ENCODE measurements around the gene MRPS31. TPM values are rescaled to one million over a fixed set of nuclear protein-coding genes. Genes with fewer than 3 reads are reported as not detected.

MRPS31 gene
- total and polyA plus RNA-seq, 3 donors from 2014 or later = 22.3 to 31.0 (median 27.7) TPM

- Histone ChIP-seq H3K27ac (no peak overlapping the region), H3K4me1 (no peaks in the 10 kb centered on the region), H3K36me3 (ENCODE audit: low read depth, missing control alignments) (no peaks in the 10 kb centered on the region), H3K27me3 (no peaks in the 10 kb centered on the region), H3K4me3 (no peak overlapping the region), H3K9me3 (no peaks in the 10 kb centered on the region)
- TF ChIP-seq POLR2A (IDR thresholded peaks at IDR 0.05) (no peak), CTCF (IDR thresholded peaks at IDR 0.05) (peak in 2 of 3 experiments; percentile 14 to 15)
- DNase-seq = no peak
- intact Hi-C loops (cut with DNase I; ENCODE audit: low total_unique reads) = no loop called here
- WGBS, 2 donors = 72 to 89% methylated on average over 3 to 7 of the region's 7 CpGs
These were observed 42.9 kb upstream of the MRPS31 start for GRCh38 chr13:40813667-40814454.

DNA sequence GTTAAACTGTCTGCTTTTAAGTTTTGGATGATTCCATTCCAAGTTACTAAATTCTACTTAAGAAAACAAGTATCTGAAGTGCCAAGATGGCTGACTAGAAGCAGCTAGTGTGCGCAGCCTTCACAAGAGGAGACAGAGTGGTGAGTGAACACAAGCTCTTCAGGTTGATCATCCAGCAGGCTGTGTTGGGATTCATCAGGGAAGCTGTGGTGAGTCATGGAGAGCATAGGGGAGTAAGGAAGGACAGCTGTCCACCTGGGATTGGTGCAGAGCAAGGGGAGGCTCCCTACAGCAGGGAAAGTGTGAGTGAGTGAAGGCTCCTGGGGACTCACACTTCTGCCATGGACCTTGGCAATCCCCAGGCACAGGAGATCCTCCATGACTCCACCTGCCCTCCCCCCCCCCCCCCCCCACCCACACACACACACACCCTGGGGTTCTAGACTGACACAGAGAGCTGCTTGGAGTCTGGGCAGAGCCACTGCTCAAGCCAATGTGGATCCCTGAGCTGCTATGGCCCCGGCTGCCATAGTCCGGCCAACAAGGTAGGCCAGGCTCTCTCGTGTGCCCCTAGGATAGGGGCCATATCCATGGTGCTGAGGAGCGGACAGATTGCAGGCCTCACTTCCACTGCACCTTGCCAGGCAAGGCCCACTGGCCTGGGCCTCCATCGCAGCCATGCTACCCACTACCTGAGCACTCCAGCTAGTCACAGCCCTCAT is 41.9 kb upstream of the MRPS31 start:
- intact Hi-C loops (cut with DNase I; ENCODE audit: low total_unique reads) = no loop called here
- no peaks in the 10 kb centered on the region for H3K36me3 ChIP-seq (ENCODE audit: low read depth, missing control alignments)
- no peak overlapping the region for H3K4me3 ChIP-seq
- no peak for DNase-seq
- no peak for TF ChIP-seq POLR2A (IDR thresholded peaks at IDR 0.05)
- no peak for TF ChIP-seq CTCF (IDR thresholded peaks at IDR 0.05)
- H3K9me3 ChIP-seq = no peaks in the 10 kb centered on the region
- H3K4me1 ChIP-seq = no peaks in the 10 kb centered on the region
- no peak overlapping the region for H3K27ac ChIP-seq
- WGBS, 2 donors = 92 to 100% methylated on average over 1 to 6 of the region's 6 CpGs
- H3K27me3 ChIP-seq = no peaks in the 10 kb centered on the region

GRCh38 chr13:40812102-40812501 is 41.1 kb upstream of the MRPS31 start:
- Histone ChIP-seq H3K9me3 (no peaks in the 10 kb centered on the region), H3K27ac (no peak overlapping the region), H3K4me3 (no peak overlapping the region), H3K27me3 (no peaks in the 10 kb centered on the region), H3K4me1 (no peaks in the 10 kb centered on the region), H3K36me3 (ENCODE audit: low read depth, missing control alignments) (no peaks in the 10 kb centered on the region)
- DNase-seq = no peak
- intact Hi-C loops (cut with DNase I; ENCODE audit: low total_unique reads) = no loop called here
- TF ChIP-seq CTCF (IDR thresholded peaks at IDR 0.05) = no peak
- TF ChIP-seq POLR2A (IDR thresholded peaks at IDR 0.05) = no peak
- WGBS, 2 donors = 70 to 72% methylated on average over 4 of the region's 4 CpGs

- 94 to 95% methylated on average over 5 of the region's 5 CpGs for WGBS, 2 donors
- TF ChIP-seq POLR2A (IDR thresholded peaks at IDR 0.05) (no peak), CTCF (IDR thresholded peaks at IDR 0.05) (no peak)
- Histone ChIP-seq H3K4me3 (no peak overlapping the region), H3K27ac (no peak overlapping the region), H3K4me1 (no peaks in the 10 kb centered on the region), H3K9me3 (no peaks in the 10 kb centered on the region), H3K36me3 (ENCODE audit: low read depth, missing control alignments) (no peaks in the 10 kb centered on the region), H3K27me3 (no peaks in the 10 kb centered on the region)
- DNase-seq = no peak
- intact Hi-C loops (cut with DNase I; ENCODE audit: low total_unique reads) = no loop called here
These were observed 38.5 kb upstream of the MRPS31 start for GRCh38 chr13:40809471-40809870.
